Esophagus (tissue), 2 donors: ENCODE measurements around the gene GABRD. TPM values are rescaled to one million over a fixed set of nuclear protein-coding genes. Genes with fewer than 3 reads are reported as not detected.
A peak's percentile ranks its signal among the peaks of the same experiment; 100 is the strongest.

Experiments
- H3K27ac ChIP-seq, 2 donors: one replicate each; pipeline ENCODE4 v1.5.1; 2013; ENCODE audit warnings: low read depth in 2 of 2, mild to moderate bottlenecking in 2 of 2, inconsistent platforms in 1 of 2, low read length in 1 of 2, moderate library complexity in 1 of 2
- H3K27me3 ChIP-seq, 2 donors: one replicate each; pipeline ENCODE4 v1.6.1; 2013; ENCODE audit warnings: low read length in 2 of 2, control low read depth in 1 of 2, mild to moderate bottlenecking in 1 of 2; ENCODE audit not compliant: insufficient read depth in 2 of 2, control insufficient read depth in 1 of 2
- H3K36me3 ChIP-seq, 2 donors: one replicate each; pipeline ENCODE4 v1.6.1; 2013; ENCODE audit warnings: low read length in 1 of 2; ENCODE audit not compliant: control insufficient read depth in 2 of 2, insufficient read depth in 2 of 2
- H3K4me1 ChIP-seq, 2 donors: one replicate each; pipeline ENCODE4 v1.6.1; 2013; ENCODE audit warnings: low read length in 1 of 2; ENCODE audit not compliant: control insufficient read depth in 2 of 2, insufficient read depth in 2 of 2
- H3K4me3 ChIP-seq, 2 donors: one replicate each; pipeline ENCODE4 v1.5.1; 2013; ENCODE audit warnings: low read length in 2 of 2, mild to moderate bottlenecking in 2 of 2, low read depth in 1 of 2, moderate library complexity in 1 of 2
- H3K9me3 ChIP-seq, 2 donors: one replicate each; pipeline ENCODE4 v1.6.1; 2013; ENCODE audit warnings: mild to moderate bottlenecking in 2 of 2, low read depth in 1 of 2, low read length in 1 of 2, moderate library complexity in 1 of 2; ENCODE audit not compliant: control insufficient read depth in 2 of 2, insufficient read depth in 1 of 2
- WGBS, 2 donors: extraction: QIAGEN DNeasy Blood & Tissue Kit; methylation state at CpG; one replicate each; pipeline ENCODE4 v1.1.7; 2013; 5-methylcytosine and 5-hydroxymethylcytosine counted together
- polyA plus RNA-seq, 2 donors: library from polyadenylated mRNA; stranded (reverse); fragments of 200-250 nt; gene quantifications; one replicate each; pipeline ENCODE4 v1.2.3, GENCODE V29; 2013
- donor health status: healthy with polysubstance abuse.
- donor health status: Bipolar disorder and iron deficiency.

Gene GABRD
- polyA plus RNA-seq, 2 donors, result 0.27 to 0.90 TPM

- WGBS, 2 donors, result 52 to 54% methylated on average over 34 of the region's 34 CpGs
- H3K27me3 ChIP-seq, result peaks cover 0 to 6% of the 10 kb centered on the region in 2 donors
- H3K36me3 ChIP-seq, result no peaks in the 10 kb centered on the region
- no peak overlapping the region for H3K27ac ChIP-seq
- peaks cover 1 to 7% of the 10 kb centered on the region in 2 donors for H3K4me1 ChIP-seq
- no peak overlapping the region for H3K4me3 ChIP-seq
- no peaks in the 10 kb centered on the region for H3K9me3 ChIP-seq
These were observed 4.1 kb upstream of the GABRD start for GRCh38 chr1:2014741-2015735.

- Histone ChIP-seq H3K27me3 (peaks cover 0 to 14% of the 10 kb centered on the region in 2 donors), H3K9me3 (no peaks in the 10 kb centered on the region), H3K4me3 (no peak overlapping the region), H3K36me3 (no peaks in the 10 kb centered on the region), H3K4me1 (peaks cover 1 to 7% of the 10 kb centered on the region in 2 donors), H3K27ac (no peak overlapping the region)
- 74 to 79% methylated on average over 9 of the region's 9 CpGs for WGBS, 2 donors
These were observed 3.0 kb upstream of the GABRD start for GRCh38 chr1:2016123-2016522.

GRCh38 chr1:2018217-2019171, 651 bp upstream of the GABRD start:
- peaks cover 0 to 18% of the 10 kb centered on the region in 2 donors for H3K27me3 ChIP-seq

DNA sequence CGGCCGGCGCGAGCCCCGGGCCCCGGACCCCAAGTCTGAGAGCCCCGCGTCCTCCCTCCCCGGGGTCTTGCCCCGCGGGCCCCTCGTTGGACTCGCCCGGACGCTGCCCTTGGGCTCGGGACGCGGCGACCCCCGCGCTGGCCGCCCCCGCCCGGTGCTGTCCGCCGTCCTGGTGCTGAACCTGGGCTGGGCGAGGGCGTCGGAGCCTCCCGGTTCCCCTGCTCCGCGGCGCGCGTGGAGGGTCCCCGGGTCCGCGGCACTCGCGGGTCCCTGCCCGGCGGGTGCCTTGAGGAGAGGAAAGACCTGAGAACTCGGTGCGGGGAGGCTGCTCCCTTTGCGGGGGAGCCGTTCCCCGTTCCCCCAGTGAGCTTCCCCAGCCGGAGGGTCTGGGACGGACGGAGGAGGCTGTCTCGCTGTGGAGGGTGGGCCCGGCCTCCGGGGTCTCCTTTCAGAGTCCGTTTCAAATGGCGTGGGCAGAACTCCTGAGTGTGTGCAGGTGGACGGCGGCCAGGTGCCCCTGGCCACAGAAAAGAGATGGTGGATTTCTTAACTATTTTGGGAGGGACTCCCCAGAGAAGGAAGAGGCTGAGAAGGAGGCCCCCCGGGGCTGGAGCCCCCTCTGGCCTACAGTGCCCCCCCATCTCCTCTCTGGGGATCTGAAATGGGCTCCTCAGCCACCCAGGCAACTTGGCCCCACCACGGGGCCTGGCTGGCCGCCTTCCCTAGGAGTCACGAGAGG, 595 bp downstream of the GABRD start:
- H3K36me3 ChIP-seq, result no peaks in the 10 kb centered on the region
- peaks cover 0 to 18% of the 10 kb centered on the region in 2 donors for H3K27me3 ChIP-seq
- no peaks in the 10 kb centered on the region for H3K9me3 ChIP-seq
- peaks cover 1 to 7% of the 10 kb centered on the region in 2 donors for H3K4me1 ChIP-seq
- 10 to 15% methylated on average over 39 to 61 of the region's 61 CpGs for WGBS, 2 donors
- H3K4me3 ChIP-seq, result peak overlapping the region in 1 of 2 donors; percentile 39
- H3K27ac ChIP-seq, result no peak overlapping the region

More at GRCh38 chr1:2018217-2019171, 651 bp upstream of the GABRD start:
- WGBS, 2 donors, result 15% methylated on average over 41 to 48 of the region's 48 CpGs
- H3K27ac ChIP-seq, result no peak overlapping the region
- H3K4me3 ChIP-seq, result no peak overlapping the region
- no peaks in the 10 kb centered on the region for H3K9me3 ChIP-seq
- no peaks in the 10 kb centered on the region for H3K36me3 ChIP-seq
- H3K4me1 ChIP-seq, result peaks cover 1 to 7% of the 10 kb centered on the region in 2 donors

DNA sequence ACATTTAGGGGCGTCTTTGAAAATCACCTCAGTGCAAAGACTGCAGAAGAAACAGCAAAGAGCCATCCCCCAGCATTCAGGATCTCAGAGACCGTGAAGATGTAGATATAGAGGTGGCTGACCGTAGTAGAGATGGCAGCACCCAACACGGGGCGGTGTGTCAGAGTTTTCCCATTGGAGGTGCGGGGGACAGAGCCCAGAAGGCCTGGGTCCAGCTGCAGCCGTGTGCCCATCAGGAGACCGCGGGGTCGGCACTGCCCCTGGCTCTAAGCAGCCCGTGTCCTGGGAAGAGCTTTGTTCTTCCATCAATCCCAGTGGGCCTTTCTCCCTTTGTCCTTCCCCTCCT, 1.1 kb downstream of the GABRD start:
- Histone ChIP-seq H3K4me3 (no peak overlapping the region), H3K4me1 (peaks cover 1 to 7% of the 10 kb centered on the region in 2 donors), H3K9me3 (no peaks in the 10 kb centered on the region), H3K27ac (no peak overlapping the region), H3K36me3 (no peaks in the 10 kb centered on the region), H3K27me3 (peaks cover 0 to 18% of the 10 kb centered on the region in 2 donors)
- 80 to 86% methylated on average over 11 of the region's 11 CpGs for WGBS, 2 donors

- WGBS, 2 donors, result 87 to 88% methylated on average over 25 of the region's 25 CpGs
- peaks cover 1 to 7% of the 10 kb centered on the region in 2 donors for H3K4me1 ChIP-seq
- H3K27ac ChIP-seq, result no peak overlapping the region
- no peaks in the 10 kb centered on the region for H3K9me3 ChIP-seq
- H3K4me3 ChIP-seq, result no peak overlapping the region
- no peaks in the 10 kb centered on the region for H3K36me3 ChIP-seq
- H3K27me3 ChIP-seq, result peaks cover 0 to 18% of the 10 kb centered on the region in 2 donors
These were observed 2.4 kb downstream of the GABRD start for GRCh38 chr1:2021550-2021949.

GRCh38 chr1:2022063-2022770, 3.1 kb downstream of the GABRD start:
- peaks cover 1 to 7% of the 10 kb centered on the region in 2 donors for H3K4me1 ChIP-seq
- H3K27me3 ChIP-seq, result peaks cover 0 to 18% of the 10 kb centered on the region in 2 donors
- no peaks in the 10 kb centered on the region for H3K36me3 ChIP-seq
- H3K4me3 ChIP-seq, result no peak overlapping the region
- H3K9me3 ChIP-seq, result no peaks in the 10 kb centered on the region
- no peak overlapping the region for H3K27ac ChIP-seq
- 74 to 77% methylated on average over 21 of the region's 21 CpGs for WGBS, 2 donors

DNA sequence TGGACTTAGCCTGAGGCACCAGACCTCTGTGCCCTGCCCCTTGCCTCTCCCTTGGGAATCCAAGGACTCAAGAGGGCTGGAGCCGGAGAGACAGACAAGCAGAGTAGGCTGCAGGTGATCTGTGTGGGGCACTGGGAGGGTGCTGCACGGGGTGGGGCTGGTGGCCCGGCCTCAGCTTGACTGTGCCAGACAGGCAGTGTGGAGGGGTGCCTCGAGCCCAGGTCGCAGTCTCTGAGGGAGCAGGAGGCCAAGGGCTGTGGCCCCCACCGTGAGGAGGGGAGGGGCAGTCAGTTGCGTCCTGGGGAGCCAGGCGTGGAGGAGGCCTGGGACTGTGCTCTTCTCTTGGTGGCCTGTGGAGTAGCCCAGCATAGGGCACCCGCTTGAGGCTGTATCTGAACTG, 4.0 kb downstream of the GABRD start:
- 76 to 78% methylated on average over 9 of the region's 9 CpGs for WGBS, 2 donors

More for the DNA sequence above, 4.0 kb downstream of the GABRD start:
- Histone ChIP-seq H3K4me3 (no peak overlapping the region), H3K36me3 (no peaks in the 10 kb centered on the region), H3K9me3 (no peaks in the 10 kb centered on the region), H3K4me1 (peaks cover 0 to 7% of the 10 kb centered on the region in 2 donors), H3K27me3 (peaks cover 0 to 18% of the 10 kb centered on the region in 2 donors), H3K27ac (no peak overlapping the region)
